ENCODE measurements around the gene MTMR12.
"Not testable (repeated sequence)": the region's sequence is repeated elsewhere in the genome, so short reads cannot be mapped to it uniquely, and the experiment has no call there.

DNA sequence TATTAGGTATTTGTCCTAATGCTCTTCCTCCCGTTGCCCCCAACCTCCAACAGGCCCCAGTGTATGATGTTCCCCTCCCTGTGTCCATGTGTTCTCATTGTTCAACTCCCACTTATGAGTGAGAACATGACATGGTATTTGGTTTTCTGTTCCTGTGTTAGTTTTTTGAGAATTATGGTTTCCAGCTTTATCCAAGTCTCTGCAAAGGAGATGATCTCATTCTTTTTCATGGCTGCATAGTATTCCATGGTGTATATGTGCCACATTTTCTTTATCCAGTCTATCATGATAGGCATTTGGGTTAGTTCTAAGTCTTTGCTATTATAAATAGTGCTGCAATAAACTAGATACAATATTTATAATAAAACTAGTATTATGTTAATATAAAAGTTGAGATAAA lies 98.4 kb downstream of the MTMR12 start:
- TF ChIP-seq CTCF (IDR thresholded peaks at IDR 0.05; ENCODE audit: low read depth, low read length); POLR2A (IDR thresholded peaks at IDR 0.05; ENCODE audit: extremely low read depth, insufficient read length); MAX (IDR thresholded peaks at IDR 0.05; ENCODE audit: low read depth, low read length): not testable (repeated sequence)
